DMS79 (cell line): ENCODE results near the gene EGFL8.
A peak's percentile ranks its signal among the peaks of the same experiment; 100 is the strongest.
"Not testable (repeated sequence)": the region's sequence is repeated elsewhere in the genome, so short reads cannot be mapped to it uniquely, and the experiment has no call there.

Experiments used
- DNase-seq: peaks from one replicate; lab custom pipeline; 2025; lab: John Stamatoyannopoulos, UW

Gene EGFL8

GRCh38 chr6:32164295-32164694 lies at the start of gene EGFL8:
Gene EGFL8, plus strand, starts transcription at chr6:32164595. Its CDS starts 1,571 bp downstream, at chr6:32166166.
- no peak for DNase-seq

- DNase-seq: no peak
These were observed 49.6 kb upstream of the EGFL8 start for GRCh38 chr6:32114796-32115195.

- DNase-seq: no peak
These were observed 48.8 kb upstream of the EGFL8 start for GRCh38 chr6:32115623-32116022.

- DNase-seq: no peak
These were observed 47.7 kb upstream of the EGFL8 start for GRCh38 chr6:32116674-32117073.

- no peak for DNase-seq
These were observed 46.9 kb upstream of the EGFL8 start for GRCh38 chr6:32117461-32117860.

- DNase-seq: peak; percentile 19
These were observed 45.4 kb upstream of the EGFL8 start for GRCh38 chr6:32118782-32119628.

GRCh38 chr6:32120573-32121059 lies 43.8 kb upstream of the EGFL8 start:
- DNase-seq: no peak

- DNase-seq: no peak
These were observed 40.7 kb upstream of the EGFL8 start for GRCh38 chr6:32123681-32124080.

- no peak for DNase-seq
These were observed 37.5 kb upstream of the EGFL8 start for GRCh38 chr6:32126880-32127279.

- no peak for DNase-seq
These were observed 37.0 kb upstream of the EGFL8 start for GRCh38 chr6:32127409-32127716.

GRCh38 chr6:32127717-32128592 lies 36.4 kb upstream of the EGFL8 start, which contains the start of gene ATF6B:
Gene ATF6B, minus strand, starts transcription at chr6:32128246. Its CDS starts 39 bp downstream, at chr6:32128207.
- DNase-seq: peak; percentile 100

GRCh38 chr6:32128751-32129296 lies 35.6 kb upstream of the EGFL8 start:
- no peak for DNase-seq

GRCh38 chr6:32129297-32130088 lies 34.9 kb upstream of the EGFL8 start:
- peak; percentile 61 for DNase-seq

- DNase-seq: no peak
These were observed 32.9 kb upstream of the EGFL8 start for GRCh38 chr6:32131439-32131948.

- DNase-seq: peak; percentile 11
These were observed 32.3 kb upstream of the EGFL8 start for GRCh38 chr6:32132110-32132509.

- DNase-seq: no peak
These were observed 30.6 kb upstream of the EGFL8 start for GRCh38 chr6:32133786-32134185.

- DNase-seq: no peak
These were observed 26.9 kb upstream of the EGFL8 start for GRCh38 chr6:32137454-32137853.

- no peak for DNase-seq
These were observed 24.8 kb upstream of the EGFL8 start for GRCh38 chr6:32139590-32139989.

- no peak for DNase-seq
These were observed 23.9 kb upstream of the EGFL8 start for GRCh38 chr6:32140420-32141046.

- DNase-seq: not testable (repeated sequence)
These were observed 20.2 kb upstream of the EGFL8 start for GRCh38 chr6:32144238-32144637.

- DNase-seq: no peak
These were observed 18.1 kb upstream of the EGFL8 start for GRCh38 chr6:32146287-32146686.
